Small intestine (tissue), 7 donors: ENCODE results near the gene CHI3L2. TPM values are rescaled to one million over a fixed set of nuclear protein-coding genes. Genes with fewer than 3 reads are reported as not detected.

Experiments used
- DNase-seq, 2 donors: peaks; one replicate each; pipeline versions ENCODE4 v3.0.0 to v3.0.0-alpha.2; 2013
- FAIRE-seq: peaks from 2 replicates; lab custom pipeline; 2012; peaks lifted over from hg19 to GRCh38; lab: Jason Lieb, UNC
- H3K27ac ChIP-seq, 3 donors: one replicate each; pipeline ENCODE4 v1.5.1; 2013; ENCODE audit warnings: low read length in 2 of 3, mild to moderate bottlenecking in 2 of 3, control low read depth in 1 of 3, inconsistent platforms in 1 of 3, low read depth in 1 of 3, moderate library complexity in 1 of 3
- H3K27me3 ChIP-seq, 3 donors: one replicate each; pipeline ENCODE4 v1.6.1; 2013; ENCODE audit warnings: low read length in 3 of 3, inconsistent platforms in 1 of 3; ENCODE audit not compliant: control insufficient read depth in 3 of 3, insufficient read depth in 3 of 3
- H3K36me3 ChIP-seq, 3 donors: one replicate each; pipeline ENCODE4 v1.6.1; 2013; ENCODE audit warnings: low read length in 3 of 3, inconsistent platforms in 1 of 3, low read depth in 1 of 3, mild to moderate bottlenecking in 1 of 3, moderate library complexity in 1 of 3; ENCODE audit not compliant: control insufficient read depth in 3 of 3, insufficient read depth in 2 of 3
- H3K4me1 ChIP-seq, 3 donors: one replicate each; pipeline ENCODE4 v1.6.1; 2013; ENCODE audit warnings: low read length in 2 of 3, inconsistent platforms in 1 of 3, low read depth in 1 of 3, mild to moderate bottlenecking in 1 of 3, moderate library complexity in 1 of 3; ENCODE audit not compliant: control insufficient read depth in 3 of 3, insufficient read depth in 2 of 3
- H3K4me3 ChIP-seq, 3 donors: one replicate each; pipeline ENCODE4 v1.5.1; 2013; ENCODE audit warnings: low read length in 3 of 3, control low read depth in 1 of 3, inconsistent platforms in 1 of 3, low read depth in 1 of 3, mild to moderate bottlenecking in 1 of 3, moderate library complexity in 1 of 3
- H3K9me3 ChIP-seq, 2 donors: one replicate each; pipeline ENCODE4 v1.6.1; 2013; ENCODE audit warnings: low read depth in 1 of 2, low read length in 1 of 2; ENCODE audit not compliant: control insufficient read depth in 2 of 2, insufficient read depth in 1 of 2
- WGBS, 3 donors: extraction: QIAGEN DNeasy Blood & Tissue Kit; methylation state at CpG; one replicate each; pipeline ENCODE4 v1.1.7; 2013; 5-methylcytosine and 5-hydroxymethylcytosine counted together
- polyA plus RNA-seq, 4 donors: library from polyadenylated mRNA; stranded (reverse) in 3 of 4; unstranded in 1 of 4; fragments of 200-250 nt in 3 of 4; fragments of 120-200 nt in 1 of 4; gene quantifications; one replicate each; pipeline versions ENCODE4 v1.2.1 to v1.2.3, GENCODE V29; 2013
- donor health status: healthy with polysubstance abuse.
- donor health status: control.
- donor health status: control.
- donor health status: Bipolar disorder and iron deficiency.
- donor health status: healthy.

Gene CHI3L2
- polyA plus RNA-seq, 4 donors: 1.1 to 4.7 (median 1.9) TPM

DNA sequence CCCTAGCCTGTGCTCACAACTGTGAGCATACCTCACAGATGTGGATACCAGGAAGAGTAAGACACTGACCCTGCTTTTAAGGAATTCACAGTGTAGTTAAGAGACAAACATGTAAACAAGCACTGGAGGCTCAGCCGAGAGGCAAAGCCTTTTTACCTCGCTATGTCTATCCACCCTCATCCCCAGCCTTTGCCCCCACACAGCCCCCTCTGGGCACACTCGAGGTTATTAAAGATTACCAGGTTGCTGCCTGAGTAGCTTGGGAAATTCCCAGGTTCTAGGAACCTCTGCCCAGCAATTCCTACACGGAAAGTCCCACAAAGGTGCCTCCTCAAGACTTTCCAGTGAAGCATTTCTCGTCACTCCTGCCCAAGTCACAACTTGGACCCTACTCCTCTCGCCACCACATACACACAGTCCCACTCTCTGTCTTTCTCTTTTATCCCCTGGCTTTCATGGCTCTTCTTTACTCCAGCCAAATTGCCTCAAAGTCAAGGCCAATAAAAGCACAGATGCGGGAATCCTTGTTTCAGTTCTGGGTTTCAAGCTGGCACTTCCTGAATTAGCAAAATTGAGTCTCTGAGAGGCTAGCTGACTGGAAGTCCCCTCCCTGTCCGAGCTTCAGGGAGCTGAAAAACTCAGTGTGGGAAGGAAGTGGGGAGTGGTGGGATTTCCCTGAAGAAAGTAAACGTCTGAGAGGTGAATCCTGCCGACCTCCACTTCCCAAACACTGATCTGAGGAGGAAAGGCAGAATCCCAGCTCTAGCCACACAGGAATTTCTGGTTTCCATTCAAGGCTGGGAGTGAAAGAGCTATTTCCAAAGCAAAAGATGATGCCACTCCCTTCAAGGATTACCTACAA, 34.6 kb upstream of the CHI3L2 start:
- DNase-seq: peak in 1 of 2 donors; percentile 63
- no peak for FAIRE-seq
- WGBS, 3 donors: 32 to 45% (median 39%) methylated on average over 10 of the region's 10 CpGs

DNA sequence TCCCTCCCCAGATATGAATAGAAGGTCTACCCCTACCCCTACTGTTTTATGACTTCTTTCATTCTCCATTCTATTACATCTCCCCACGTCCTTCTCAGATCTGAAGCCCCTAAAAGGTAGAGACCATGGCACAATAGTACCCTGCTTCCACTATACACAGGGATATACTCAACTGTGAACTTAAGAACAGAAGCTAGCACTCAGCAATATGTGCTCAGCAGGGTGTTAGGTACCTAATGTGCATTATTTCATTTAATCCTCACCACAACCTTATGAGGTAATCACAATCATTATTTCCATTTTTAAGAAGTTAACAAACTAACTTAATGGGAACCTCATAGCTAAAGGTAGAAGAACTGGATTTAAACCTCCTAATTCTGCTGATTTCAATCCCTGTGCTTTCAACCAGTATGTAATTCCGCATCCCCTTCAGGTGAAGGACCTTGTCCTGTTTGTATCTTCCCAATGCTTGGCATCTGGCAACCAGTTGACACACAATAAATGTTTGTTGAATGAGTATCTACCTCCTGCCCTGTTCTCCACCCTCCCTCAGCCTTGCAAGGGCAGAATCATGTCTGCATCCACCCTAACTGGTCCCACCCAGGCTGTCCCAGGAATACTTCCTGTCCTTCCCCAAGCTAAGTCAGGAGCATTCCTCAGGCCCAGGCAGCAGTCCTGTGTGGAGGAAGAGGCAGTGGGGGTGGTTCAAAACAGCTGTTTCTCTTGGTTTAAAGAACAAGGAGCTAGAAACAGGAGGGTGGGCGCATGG, 33.6 kb upstream of the CHI3L2 start:
- peaks cover 8 to 48% (median 47%) of the 10 kb centered on the region in 3 donors for H3K36me3 ChIP-seq
- FAIRE-seq: no peak
- no peaks in the 10 kb centered on the region for H3K9me3 ChIP-seq
- peaks cover 10 to 61% (median 10%) of the 10 kb centered on the region in 3 donors for H3K4me1 ChIP-seq
- peak in 1 of 2 donors; percentile 54 for DNase-seq
- H3K27ac ChIP-seq: peak overlapping the region in 2 of 3 donors; percentile 65 to 77
- H3K4me3 ChIP-seq: no peak overlapping the region
- H3K27me3 ChIP-seq: no peaks in the 10 kb centered on the region
- 90 to 93% (median 91%) methylated on average over 3 of the region's 3 CpGs for whole genome bisulfite sequencing, 3 donors

More for the DNA sequence above, 34.6 kb upstream of the CHI3L2 start:
- Histone ChIP-seq H3K27me3 (no peaks in the 10 kb centered on the region), H3K4me1 (peaks cover 10 to 61% (median 10%) of the 10 kb centered on the region in 3 donors), H3K36me3 (peaks cover 8 to 50% (median 46%) of the 10 kb centered on the region in 3 donors), H3K4me3 (no peak overlapping the region), H3K9me3 (no peaks in the 10 kb centered on the region), H3K27ac (peak overlapping the region; percentile 21 to 77 (median 65))

DNA sequence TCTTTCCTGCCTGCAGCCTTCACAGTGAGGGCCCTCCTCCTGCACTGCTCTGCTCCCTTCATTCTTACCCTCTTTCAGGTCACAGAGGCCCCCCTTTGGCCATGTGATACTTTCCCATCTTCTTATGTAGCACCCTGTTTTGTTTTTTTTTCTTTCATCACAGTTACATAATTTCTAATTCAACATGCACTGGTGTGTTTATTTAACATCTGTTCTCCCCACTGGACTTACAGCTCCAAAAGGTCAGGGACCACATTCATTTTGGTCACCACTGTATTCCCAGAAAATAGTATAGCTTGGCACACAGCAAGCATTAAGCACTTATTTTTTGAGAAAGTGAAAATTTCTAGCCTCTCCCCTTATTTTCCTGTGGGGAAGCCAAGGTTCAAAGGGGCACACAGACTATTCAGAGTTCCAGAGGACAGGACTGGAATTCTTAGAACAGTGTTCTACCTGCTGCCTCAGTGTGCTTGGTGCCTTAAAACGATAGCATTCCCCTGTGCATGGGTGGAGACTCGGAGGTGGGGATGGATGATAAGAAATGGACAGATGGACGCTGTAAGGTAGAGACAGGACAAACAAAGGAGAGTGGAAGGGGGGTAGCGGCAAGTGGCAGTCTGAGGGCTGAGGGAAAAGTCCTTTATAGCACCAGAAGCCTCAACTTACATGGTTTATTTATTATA, 32.4 kb upstream of the CHI3L2 start:
- 62 to 82% (median 72%) methylated on average over 4 of the region's 4 CpGs for WGBS, 3 donors
- Histone ChIP-seq H3K27me3 (no peaks in the 10 kb centered on the region), H3K9me3 (no peaks in the 10 kb centered on the region), H3K4me1 (peaks cover 10 to 59% (median 12%) of the 10 kb centered on the region in 3 donors), H3K27ac (peak overlapping the region in 1 of 3 donors; percentile 13), H3K4me3 (no peak overlapping the region), H3K36me3 (peaks cover 8 to 59% (median 49%) of the 10 kb centered on the region in 3 donors)
- DNase-seq (no peak), FAIRE-seq (no peak)

DNA sequence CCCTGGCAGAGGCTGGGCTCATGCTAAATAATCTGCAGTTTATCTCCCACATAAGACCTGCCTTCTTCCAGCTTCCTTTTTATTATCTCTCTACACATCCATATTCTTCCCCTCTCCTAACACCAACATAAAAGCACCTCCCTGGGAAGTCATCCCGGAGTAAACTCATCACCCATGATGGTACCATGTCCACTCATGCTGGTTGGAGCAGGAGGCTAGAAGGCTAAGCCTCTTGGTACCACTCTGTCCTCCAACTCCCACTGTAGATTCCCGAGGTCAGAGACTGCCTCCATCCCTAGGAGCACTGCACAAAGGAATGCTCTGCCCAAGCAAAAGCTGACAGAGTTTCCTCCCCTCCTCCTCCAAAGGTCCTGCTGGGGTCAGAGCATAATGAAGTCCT, 31.3 kb upstream of the CHI3L2 start:
- no peak overlapping the region for H3K27ac ChIP-seq
- DNase-seq (no peak), FAIRE-seq (no peak)
- H3K9me3 ChIP-seq: no peaks in the 10 kb centered on the region
- peaks cover 5 to 55% (median 10%) of the 10 kb centered on the region in 3 donors for H3K4me1 ChIP-seq
- peak overlapping the region in 1 of 3 donors; percentile 8 for H3K4me3 ChIP-seq
- 81 to 86% (median 84%) methylated on average over 2 of the region's 2 CpGs for WGBS, 3 donors
- no peaks in the 10 kb centered on the region for H3K27me3 ChIP-seq
- H3K36me3 ChIP-seq: peaks cover 8 to 64% (median 49%) of the 10 kb centered on the region in 3 donors

DNA sequence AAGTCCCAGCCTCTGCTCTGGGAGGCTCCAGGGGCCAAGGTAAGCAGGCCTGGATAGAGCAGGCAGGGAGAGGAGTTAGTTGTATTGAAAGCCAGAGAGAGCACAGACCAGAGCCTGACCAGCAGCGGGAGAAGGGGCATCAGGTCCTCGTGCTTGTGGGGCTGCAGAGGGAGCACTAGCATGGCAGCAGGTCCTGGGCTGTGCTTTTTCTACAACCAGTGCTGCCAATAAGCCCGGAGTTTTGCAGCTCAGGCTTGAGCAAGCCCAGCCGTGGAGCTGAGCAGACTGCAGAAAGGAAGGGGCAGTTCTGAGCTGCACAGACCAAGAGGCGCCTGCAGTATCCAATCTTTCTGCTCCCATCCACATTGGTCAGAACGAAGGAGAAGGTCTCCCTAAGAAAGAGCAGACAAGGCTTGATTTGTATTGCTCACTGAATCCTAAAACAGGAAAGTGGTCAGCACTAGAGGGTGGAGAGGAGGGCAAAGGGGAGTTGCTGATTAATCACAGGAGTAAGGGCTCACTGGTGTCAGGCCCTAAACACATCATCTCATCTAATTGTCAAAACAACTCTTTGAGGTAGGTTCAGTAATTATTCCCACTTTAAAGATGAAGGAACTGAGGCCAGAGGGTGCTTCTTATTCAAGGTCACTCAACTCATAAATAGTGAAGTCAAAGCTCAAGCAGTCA, 29.8 kb upstream of the CHI3L2 start:
- Histone ChIP-seq H3K4me3 (peak overlapping the region in 2 of 3 donors; percentile 20 to 58), H3K27me3 (no peaks in the 10 kb centered on the region), H3K9me3 (no peaks in the 10 kb centered on the region), H3K36me3 (peaks cover 8 to 60% (median 39%) of the 10 kb centered on the region in 3 donors), H3K4me1 (peaks cover 5 to 55% (median 13%) of the 10 kb centered on the region in 3 donors), H3K27ac (no peak overlapping the region)
- no peak for DNase-seq
- 50 to 77% (median 67%) methylated on average over 6 of the region's 6 CpGs for WGBS, 3 donors
- no peak for FAIRE-seq

DNA sequence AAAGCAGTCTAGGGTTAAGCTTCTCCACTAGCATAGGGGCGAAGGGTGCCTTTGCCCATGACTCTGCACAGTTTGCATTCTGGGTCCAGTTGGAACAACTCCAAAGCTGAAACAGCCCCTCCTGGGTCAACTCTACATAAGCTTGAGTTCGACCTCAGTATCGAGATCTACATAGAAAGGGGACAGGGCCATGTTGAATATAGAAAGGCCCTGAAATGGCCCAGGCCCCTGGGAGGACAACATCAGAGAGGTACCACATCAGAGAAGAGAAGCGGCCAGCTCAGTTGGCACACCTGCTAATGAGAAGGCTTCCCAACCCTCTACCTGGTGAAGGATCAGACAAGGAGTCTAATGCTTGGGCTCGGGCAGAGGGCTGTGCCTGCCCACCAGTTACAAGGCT, 28.7 kb upstream of the CHI3L2 start:
- Histone ChIP-seq H3K36me3 (peaks cover 8 to 60% (median 33%) of the 10 kb centered on the region in 3 donors), H3K4me1 (peaks cover 0 to 49% (median 15%) of the 10 kb centered on the region in 3 donors), H3K27me3 (no peaks in the 10 kb centered on the region), H3K27ac (peak overlapping the region in 2 of 3 donors; percentile 45 to 59), H3K9me3 (no peaks in the 10 kb centered on the region), H3K4me3 (peak overlapping the region in 2 of 3 donors; percentile 33 to 58)
- no peak for FAIRE-seq
- no peak for DNase-seq
- WGBS, 3 donors: 70 to 89% (median 80%) methylated on average over 5 of the region's 5 CpGs

DNA sequence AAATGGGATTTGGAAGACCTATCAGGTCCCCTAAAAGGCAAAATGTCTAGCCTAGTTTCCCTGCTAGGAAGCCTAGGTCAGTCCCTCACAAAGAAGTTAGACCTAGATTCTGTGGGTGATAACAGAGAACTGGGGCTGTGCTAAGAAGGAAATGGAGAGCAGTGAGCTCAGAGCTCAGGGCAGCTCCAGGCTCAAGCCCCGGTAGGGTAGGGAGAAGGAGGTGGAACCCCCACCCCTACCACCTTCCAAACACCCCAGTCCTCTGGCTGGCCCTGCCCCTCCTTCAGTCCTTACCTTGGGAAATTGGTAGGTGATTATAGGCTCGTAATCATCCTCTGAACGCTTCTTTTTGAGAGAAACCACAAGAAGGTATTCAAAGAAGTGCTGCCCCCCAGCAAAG, 28.2 kb upstream of the CHI3L2 start:
- no peak for DNase-seq
- peaks cover 0 to 44% (median 15%) of the 10 kb centered on the region in 3 donors for H3K4me1 ChIP-seq
- peaks cover 8 to 56% (median 30%) of the 10 kb centered on the region in 3 donors for H3K36me3 ChIP-seq
- no peak for FAIRE-seq
- no peaks in the 10 kb centered on the region for H3K9me3 ChIP-seq
- peak overlapping the region in 2 of 3 donors; percentile 33 to 58 for H3K4me3 ChIP-seq
- 71 to 88% (median 82%) methylated on average over 3 of the region's 3 CpGs for WGBS, 3 donors
- H3K27me3 ChIP-seq: no peaks in the 10 kb centered on the region
- H3K27ac ChIP-seq: peak overlapping the region in 2 of 3 donors; percentile 53 to 59
